Measurements from ENCODE around the gene AQP5. TPM values are rescaled to one million over a fixed set of nuclear protein-coding genes. Genes with fewer than 3 reads are reported as not detected.

AQP5 gene
- total RNA-seq, 4 donors from 2014 or later, result 7.8 TPM; not detected in 3

DNA sequence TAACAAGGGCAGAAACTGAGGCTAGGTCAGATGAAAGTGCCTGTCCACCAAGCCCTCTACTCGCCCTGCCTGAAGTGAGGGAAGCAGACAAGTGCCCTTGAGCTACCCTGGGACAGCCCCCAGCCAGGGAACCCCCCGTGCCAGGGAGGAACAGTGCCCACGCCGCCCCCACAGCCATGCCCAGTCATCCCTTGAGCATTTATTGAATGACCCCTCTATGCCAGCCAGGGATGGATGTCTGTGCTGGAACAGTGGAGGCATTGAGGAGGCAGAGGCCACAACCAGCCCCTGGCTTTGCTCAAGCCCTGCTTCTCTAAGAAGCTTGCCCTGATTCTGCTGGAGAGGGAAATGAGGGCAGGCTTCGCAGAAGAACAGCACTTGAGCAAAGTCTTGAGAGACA, 7.4 kb downstream of the AQP5 start:
- Histone ChIP-seq H3K27me3 (peaks cover 30% of the 10 kb centered on the region), H3K36me3 (no peaks in the 10 kb centered on the region), H3K4me1 (peaks cover 0 to 15% (median 8%) of the 10 kb centered on the region in 3 donors), H3K4me3 (no peak overlapping the region), H3K9me3 (no peaks in the 10 kb centered on the region), H3K27ac (peak overlapping the region in 1 of 4 donors; percentile 33)
- TF ChIP-seq, protein P1, sequence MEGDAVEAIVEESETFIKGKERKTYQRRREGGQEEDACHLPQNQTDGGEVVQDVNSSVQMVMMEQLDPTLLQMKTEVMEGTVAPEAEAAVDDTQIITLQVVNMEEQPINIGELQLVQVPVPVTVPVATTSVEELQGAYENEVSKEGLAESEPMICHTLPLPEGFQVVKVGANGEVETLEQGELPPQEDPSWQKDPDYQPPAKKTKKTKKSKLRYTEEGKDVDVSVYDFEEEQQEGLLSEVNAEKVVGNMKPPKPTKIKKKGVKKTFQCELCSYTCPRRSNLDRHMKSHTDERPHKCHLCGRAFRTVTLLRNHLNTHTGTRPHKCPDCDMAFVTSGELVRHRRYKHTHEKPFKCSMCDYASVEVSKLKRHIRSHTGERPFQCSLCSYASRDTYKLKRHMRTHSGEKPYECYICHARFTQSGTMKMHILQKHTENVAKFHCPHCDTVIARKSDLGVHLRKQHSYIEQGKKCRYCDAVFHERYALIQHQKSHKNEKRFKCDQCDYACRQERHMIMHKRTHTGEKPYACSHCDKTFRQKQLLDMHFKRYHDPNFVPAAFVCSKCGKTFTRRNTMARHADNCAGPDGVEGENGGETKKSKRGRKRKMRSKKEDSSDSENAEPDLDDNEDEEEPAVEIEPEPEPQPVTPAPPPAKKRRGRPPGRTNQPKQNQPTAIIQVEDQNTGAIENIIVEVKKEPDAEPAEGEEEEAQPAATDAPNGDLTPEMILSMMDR (IDR thresholded peaks at IDR 0.05), result no peak
- no peak for TF ChIP-seq POLR2A (IDR thresholded peaks at IDR 0.05)
- no peak for TF ChIP-seq EP300 (IDR thresholded peaks at IDR 0.05)
- TF ChIP-seq POLR2AphosphoS5 (IDR thresholded peaks at IDR 0.05), result no peak
- ATAC-seq, result no peak
- 70 to 86% methylated on average over 1 to 5 of the region's 5 CpGs for WGBS, 2 donors (ENCODE audit: low coverage in 1 of 2)

DNA sequence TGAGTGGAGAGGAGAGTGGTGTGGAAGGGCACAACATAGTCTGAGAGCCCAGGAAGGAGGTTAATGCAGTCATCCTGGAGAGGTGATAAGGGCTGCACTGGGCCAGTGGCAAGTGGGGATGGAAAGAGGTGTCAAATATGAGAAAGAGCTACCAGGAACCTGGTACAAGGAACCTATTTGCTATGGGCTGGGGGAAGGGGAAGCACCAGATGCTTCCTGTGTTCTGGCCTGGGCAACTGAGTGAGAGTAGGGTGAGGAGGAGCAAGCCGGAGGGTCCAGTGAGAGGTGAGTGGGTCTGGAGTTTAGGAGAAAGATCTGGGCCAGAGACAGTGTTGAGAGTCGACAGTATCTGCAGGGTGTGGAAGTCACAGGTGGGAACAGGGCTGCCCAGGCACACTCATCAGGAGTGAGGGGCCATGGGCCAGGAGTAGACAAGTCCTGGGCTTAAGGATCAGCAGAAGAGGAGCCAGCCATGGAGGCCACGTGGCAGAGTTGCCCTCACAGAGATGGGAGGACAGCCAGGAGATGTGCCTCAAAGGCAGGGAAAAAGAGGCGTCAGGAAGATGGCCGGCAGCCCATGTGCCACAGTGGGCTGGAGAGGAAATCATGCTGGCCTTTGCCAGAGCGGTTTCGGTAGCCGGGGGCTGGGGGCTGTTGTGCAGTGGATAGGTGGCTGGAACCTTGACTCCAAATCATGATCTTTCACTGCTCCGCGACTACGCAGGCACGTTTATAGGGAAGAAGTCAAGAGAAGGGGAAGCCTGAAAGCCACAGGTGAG, 8.2 kb downstream of the AQP5 start:
- H3K9me3 ChIP-seq, result no peaks in the 10 kb centered on the region
- no peak overlapping the region for H3K4me3 ChIP-seq
- H3K27ac ChIP-seq, result peak overlapping the region in 1 of 4 donors; percentile 33
- peaks cover 0 to 23% (median 14%) of the 10 kb centered on the region in 3 donors for H3K4me1 ChIP-seq
- H3K27me3 ChIP-seq, result peaks cover 30% of the 10 kb centered on the region
- WGBS, 2 donors (ENCODE audit: low coverage in 1 of 2), result 73 to 81% methylated on average over 10 to 12 of the region's 12 CpGs
- ATAC-seq, result no peak
- H3K36me3 ChIP-seq, result no peaks in the 10 kb centered on the region
- TF ChIP-seq POLR2AphosphoS5 (IDR thresholded peaks at IDR 0.05) (no peak), POLR2A (IDR thresholded peaks at IDR 0.05) (no peak), EP300 (IDR thresholded peaks at IDR 0.05) (no peak)
- TF ChIP-seq, protein P1 (IDR thresholded peaks at IDR 0.05), result no peak

DNA sequence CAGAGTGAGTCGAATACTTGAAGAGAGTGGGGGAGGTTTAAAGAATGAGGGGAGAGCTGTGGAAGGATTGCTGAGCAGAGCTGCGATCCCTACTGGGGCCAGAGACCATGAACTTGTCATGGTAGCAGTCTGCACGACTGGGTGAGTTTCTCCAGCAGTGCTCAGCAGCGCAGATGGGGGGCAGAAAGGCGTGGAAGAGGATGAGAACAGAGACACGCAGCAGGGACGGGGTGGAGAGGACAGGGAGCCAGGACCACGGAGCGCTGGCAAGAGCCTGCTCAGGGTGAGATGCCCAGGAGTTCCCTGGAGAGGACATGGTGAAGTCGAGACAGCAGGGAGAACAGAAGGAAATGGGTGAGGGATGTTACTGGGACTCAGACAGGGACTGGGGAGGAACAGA, 9.0 kb downstream of the AQP5 start:
- Histone ChIP-seq H3K4me1 (peaks cover 0 to 31% (median 16%) of the 10 kb centered on the region in 3 donors), H3K27ac (peak overlapping the region in 1 of 4 donors; percentile 33), H3K36me3 (no peaks in the 10 kb centered on the region), H3K9me3 (no peaks in the 10 kb centered on the region), H3K4me3 (no peak overlapping the region), H3K27me3 (peaks cover 37% of the 10 kb centered on the region)
- ATAC-seq, result no peak
- no peak for TF ChIP-seq POLR2AphosphoS5 (IDR thresholded peaks at IDR 0.05)
- TF ChIP-seq, protein P1 (IDR thresholded peaks at IDR 0.05), result no peak
- TF ChIP-seq EP300 (IDR thresholded peaks at IDR 0.05), result no peak
- TF ChIP-seq POLR2A (IDR thresholded peaks at IDR 0.05), result no peak
- WGBS, 2 donors (ENCODE audit: low coverage in 1 of 2), result 63 to 69% methylated on average over 4 to 10 of the region's 10 CpGs

DNA sequence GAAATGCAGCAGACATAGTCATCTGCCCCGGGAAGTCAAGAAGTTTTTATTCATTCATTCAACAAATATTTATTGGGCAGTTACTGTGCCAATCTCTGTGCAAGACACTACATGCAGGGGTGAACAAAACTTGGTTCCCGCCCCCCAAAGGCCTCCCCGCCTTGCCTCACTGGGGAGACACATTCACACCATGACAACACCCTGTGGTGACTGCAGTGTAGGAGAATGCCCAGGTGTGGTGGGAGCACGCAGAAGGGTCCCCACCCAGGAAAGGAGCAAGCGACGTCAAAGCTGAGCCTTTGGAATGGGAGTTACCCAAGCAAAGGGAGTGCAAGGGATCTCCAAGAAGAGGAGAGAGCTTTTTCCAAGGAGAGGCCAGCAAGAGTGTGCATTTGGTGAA, 9.5 kb downstream of the AQP5 start:
- no peak for TF ChIP-seq POLR2AphosphoS5 (IDR thresholded peaks at IDR 0.05)
- TF ChIP-seq, protein P1 (IDR thresholded peaks at IDR 0.05), result no peak
- TF ChIP-seq EP300 (IDR thresholded peaks at IDR 0.05), result no peak
- no peak for TF ChIP-seq POLR2A (IDR thresholded peaks at IDR 0.05)
- Histone ChIP-seq H3K36me3 (no peaks in the 10 kb centered on the region), H3K27ac (no peak overlapping the region), H3K4me3 (no peak overlapping the region), H3K4me1 (peaks cover 0 to 33% (median 16%) of the 10 kb centered on the region in 3 donors), H3K9me3 (no peaks in the 10 kb centered on the region), H3K27me3 (peaks cover 37% of the 10 kb centered on the region)
- no peak for ATAC-seq
- WGBS, 2 donors (ENCODE audit: low coverage in 1 of 2), result 100% methylated on average over 1 of the region's 6 CpGs; no CpG with 5 or more reads in 1 of the 2 donors

DNA sequence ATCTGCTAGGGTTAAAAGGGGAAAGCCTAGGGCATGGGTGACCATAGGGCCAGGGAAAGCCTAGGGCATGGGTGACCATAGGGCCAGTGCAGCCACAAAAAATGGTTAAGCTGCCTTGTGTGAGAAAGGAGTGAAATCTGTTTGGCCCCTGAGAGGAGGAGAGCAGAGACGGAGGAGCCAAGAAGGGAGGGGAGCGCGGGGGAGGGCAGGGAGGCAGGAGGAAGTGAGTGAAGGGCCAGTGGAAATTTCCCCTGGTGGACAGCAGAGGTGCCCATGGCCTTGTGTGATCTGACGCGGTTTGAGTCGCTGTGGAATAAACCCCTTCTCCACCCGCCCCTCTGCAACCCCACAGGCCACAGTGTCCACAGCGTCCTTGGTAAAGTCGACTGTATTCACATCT, 10.5 kb downstream of the AQP5 start:
- TF ChIP-seq, protein P1 (IDR thresholded peaks at IDR 0.05), result no peak
- TF ChIP-seq POLR2AphosphoS5 (IDR thresholded peaks at IDR 0.05), result no peak
- no peak for TF ChIP-seq POLR2A (IDR thresholded peaks at IDR 0.05)
- no peak for TF ChIP-seq EP300 (IDR thresholded peaks at IDR 0.05)
- Histone ChIP-seq H3K27me3 (peaks cover 37% of the 10 kb centered on the region), H3K36me3 (no peaks in the 10 kb centered on the region), H3K4me3 (no peak overlapping the region), H3K27ac (no peak overlapping the region), H3K9me3 (no peaks in the 10 kb centered on the region), H3K4me1 (peaks cover 0 to 28% (median 15%) of the 10 kb centered on the region in 3 donors)
- 79 to 81% methylated on average over 7 to 9 of the region's 9 CpGs for WGBS, 2 donors (ENCODE audit: low coverage in 1 of 2)
- ATAC-seq, result no peak

All from gastroesophageal sphincter (tissue), 4 donors.